SK-N-DZ (cell line): Measurements from ENCODE around the gene TTC7B.

ENCODE experiments used
- DNase-seq: peaks from one replicate; pipeline ENCODE4 v3.0.0-alpha.2; 2015; ENCODE audit warnings: low spot score

Gene TTC7B

DNA sequence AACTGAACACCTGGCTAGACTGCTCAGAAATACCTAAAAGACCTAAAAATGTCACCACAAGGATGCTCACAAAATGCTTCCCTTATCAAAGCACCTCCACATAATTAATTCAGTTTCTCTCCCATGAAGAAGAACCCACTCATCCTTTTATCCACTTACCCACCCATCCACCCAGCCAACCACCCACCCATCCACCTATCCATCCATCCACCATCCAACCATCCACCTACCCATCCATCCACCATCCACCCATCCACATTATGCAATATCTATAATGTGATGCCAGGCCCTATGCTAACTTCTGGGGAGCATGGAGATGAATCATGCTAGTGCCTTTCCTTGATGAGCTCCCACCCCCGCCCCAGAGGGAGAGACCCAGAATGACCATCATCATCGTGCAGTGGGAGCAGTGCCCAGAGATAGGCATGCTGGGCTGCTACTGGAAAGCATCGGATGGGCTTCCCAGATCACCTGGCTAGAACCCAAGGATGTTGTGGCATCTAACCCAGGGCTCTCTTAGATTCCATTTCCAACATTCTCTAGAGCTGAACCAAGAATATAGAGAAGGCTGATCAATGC, 166.6 kb downstream of the TTC7B start:
- no peak for DNase-seq

DNA sequence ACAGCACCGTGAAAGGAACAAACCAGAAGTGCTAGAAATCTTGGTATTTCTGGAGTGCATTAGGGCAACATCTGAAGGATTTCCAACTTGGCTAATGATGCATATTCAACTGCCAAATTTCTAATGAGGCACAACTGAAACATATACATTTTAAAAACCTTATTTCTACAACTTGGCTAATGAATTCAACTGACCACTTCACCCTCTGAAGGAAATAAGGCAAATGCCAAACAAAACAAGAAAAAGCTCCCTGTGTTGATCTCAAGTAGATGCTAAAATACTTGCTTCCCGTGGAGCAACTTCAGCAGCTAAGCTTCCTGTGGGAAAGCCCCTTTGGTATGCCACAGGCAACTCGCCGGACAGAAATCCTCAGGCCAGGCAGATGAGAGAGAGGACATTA, 167.1 kb downstream of the TTC7B start:
- no peak for DNase-seq

DNA sequence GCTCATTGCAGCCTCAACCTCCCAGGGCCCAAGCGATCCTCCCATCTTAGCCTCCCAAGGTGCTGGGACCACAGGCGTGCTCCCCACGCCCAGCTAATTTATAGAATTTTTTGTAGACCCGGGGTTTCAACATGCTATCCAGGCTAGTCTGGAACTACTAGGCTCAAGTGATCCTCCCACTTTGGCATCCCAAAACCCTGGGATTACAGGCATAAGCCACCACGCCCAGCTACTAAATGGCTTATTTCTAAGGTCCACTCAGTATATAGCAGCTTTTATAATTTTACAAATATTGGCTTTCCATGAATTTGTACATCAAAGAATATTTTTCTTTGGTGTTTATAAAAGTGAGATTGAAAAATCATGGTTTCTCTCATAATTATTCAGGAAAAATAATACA, 167.8 kb downstream of the TTC7B start:
- DNase-seq, result no peak

DNA sequence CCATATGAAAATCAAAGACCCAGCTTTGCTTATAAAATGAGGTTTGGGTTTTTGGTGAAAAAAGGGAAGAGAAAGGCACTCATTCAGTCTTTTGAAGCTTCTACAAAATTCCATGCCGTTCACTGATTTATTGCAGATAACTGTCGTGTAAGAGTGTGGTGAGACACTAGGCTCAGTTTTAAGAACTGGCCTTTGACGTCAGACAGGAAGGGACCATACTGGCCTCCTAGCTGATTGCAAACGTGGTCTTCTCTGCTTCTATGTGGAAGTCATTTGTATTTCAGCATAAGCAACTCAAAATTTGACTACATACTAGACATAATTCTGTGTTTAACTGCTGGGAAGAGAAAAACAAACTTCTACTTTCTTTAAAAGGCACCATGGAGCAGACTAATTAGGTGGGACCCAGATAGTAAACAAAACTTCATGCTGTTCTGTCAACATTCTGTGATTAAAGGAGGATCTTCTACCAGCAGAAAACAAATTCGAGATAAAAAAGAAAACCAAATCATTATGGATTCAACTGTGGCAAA, 168.7 kb downstream of the TTC7B start:
- no peak for DNase-seq

DNA sequence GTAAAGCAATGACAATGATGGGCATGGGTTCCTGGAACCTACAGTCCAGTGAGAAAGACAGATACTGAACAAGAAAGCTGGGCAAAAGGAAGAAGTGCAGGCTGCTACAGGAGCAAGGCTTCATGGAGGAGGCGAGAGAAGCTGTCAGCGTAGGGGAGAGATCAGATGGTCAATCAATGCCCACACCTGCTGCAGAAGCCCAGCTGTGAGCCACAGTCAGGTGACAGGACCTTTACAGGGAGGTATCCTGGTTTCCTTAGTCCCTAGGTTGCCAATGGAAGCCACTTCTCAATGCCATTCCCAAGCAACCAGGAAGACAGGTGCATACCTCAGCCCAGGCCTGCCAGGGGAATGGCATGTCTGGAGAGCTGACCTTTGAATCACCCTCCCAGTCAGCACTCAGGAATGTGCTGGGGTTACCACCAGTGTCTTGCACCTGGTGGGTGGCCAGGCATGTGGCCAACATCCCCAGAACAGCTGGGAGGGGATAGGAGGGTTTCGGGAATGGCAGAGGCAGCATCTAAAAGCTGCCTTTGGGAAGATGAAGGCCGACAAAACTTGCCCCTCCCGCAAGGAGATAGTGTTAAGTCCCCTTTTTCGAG, 170.3 kb downstream of the TTC7B start:
- DNase-seq, result no peak

DNA sequence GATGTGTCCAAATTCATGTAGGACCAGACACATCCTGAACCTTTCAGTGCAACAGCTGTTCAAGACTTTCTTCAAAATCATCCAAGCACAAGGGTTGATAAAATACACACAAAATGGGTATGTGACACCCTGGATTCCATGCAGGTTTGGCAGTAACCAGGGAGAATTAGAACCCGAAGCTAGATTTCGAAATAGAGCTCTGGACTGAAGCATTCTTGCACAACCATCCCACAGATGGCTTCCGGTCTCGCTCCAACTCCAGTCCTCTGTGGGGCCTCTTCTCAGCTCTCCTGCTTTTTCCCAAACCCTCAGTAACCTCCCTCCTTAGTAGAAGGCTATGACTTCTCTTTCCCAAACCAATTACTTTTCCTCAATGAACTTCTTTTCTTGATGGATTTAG, 171.3 kb downstream of the TTC7B start:
- no peak for DNase-seq

DNA sequence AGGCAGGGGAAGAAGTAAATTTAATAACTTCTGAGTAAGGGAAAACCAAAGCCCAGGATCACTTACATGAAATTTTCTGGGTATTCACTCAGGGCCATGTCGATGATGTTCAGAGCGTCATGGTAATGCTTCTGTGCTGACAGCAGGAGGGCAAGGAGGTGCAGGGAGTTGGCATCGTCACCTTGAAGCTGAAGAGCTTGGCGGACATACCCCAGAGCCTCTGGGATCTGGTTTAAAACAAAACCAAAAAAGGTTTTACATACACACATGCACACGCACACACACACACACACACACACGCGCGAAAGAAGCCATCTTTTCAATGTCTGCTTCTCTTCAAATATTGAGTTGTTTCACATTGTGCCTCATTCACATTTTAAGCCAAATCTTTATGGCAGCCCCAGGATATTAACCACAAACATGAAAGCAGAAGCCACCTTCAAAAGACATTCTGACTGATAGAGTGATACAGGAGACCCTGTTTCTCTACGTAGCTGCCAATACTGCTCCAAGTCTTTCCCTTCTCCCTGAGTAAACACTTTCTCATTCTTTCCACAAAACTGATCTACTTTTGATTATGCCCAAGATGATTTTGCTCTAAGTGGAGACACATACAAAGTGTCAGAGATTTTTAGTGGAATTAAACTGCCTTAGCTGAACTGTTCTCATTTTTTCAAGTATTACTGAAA, 172.1 kb downstream of the TTC7B start:
- no peak for DNase-seq

DNA sequence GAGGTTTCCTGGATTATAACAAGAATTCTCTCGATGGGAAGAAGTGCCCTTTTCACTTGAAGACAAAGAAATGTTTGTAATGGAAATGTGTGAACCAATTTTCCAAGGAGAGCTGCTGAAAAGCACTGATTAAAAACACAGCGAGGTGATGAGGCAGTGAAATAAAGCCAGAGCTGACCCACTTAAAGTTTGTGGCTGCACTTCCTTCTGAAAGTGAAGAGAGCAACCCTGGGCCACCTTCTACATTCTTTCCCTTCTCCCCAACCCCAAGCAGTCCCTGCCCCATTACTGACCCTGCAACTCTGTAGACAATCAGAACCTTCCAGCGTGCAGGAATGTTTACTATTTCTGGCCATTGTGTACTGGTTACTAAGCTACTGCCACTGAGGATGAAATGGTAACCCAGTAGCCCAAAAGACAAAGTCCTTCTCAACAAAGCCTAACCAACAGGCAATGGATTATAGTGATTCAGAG, 173.9 kb downstream of the TTC7B start:
- no peak for DNase-seq

DNA sequence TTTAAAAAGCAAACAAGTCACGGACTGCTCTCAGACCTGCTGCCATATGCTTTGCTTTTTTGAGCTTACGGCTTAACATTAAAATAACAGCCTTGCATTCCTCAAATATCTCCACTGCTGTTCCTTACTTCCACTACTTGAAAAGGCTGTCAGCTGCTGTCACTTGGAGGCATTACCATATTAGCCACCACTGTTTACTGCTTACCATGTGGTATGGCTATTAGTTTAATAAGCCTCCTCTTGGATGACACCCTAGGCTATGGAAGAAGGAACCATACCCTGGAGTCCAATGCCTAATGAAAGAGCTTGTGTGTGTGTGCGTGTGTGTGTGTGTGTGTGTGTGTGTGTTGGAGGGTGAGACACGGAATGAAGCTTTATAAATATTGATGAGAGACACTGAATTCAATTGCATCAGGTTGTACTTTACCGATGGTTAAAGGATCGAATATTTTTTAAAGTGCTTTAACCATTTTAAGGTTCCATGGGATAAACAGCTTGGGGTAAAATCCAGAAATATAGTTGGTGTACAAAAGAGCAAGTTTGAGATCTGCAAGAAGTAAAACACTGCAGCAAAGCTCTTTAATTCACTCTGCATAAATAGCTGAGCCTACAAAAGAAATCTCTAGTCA, 174.5 kb downstream of the TTC7B start:
- DNase-seq, result no peak

DNA sequence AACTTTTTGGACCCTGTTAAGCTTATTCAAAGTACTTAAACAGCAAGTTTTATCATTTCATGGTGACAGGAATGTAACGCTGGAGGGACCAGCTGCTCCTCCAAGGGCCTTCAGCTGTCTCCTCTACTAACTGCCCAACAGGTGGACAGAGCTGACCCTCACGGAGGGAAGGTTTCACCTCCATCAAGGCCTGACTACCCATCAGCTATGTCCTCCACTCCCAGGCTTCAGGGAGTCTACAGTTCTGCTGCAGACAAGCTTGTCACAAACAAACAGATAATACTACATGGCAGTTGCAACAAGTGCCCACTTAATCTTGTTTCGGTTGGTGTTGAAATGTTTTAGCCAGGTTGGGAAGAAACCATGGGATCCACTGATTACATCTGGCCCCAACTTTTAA, 175.1 kb downstream of the TTC7B start:
- no peak for DNase-seq

DNA sequence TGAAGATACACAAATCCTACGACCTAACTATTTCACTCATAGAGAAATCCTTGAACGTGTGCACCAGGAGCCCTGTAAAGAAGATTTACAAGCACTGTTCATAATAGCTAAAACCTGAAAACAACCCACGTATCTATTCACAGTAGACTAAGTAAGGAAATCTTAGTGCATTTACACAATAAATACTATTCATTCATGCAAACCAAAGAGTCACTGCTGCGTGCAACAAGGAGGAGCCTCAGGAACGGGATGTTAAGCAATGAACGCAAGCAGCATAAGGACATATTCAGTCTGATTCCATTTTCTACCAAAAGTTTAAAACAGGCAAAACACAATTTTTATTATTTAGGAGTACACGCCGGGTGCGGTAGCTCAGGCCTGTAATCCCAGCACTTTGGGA, 176.6 kb downstream of the TTC7B start:
- no peak for DNase-seq

DNA sequence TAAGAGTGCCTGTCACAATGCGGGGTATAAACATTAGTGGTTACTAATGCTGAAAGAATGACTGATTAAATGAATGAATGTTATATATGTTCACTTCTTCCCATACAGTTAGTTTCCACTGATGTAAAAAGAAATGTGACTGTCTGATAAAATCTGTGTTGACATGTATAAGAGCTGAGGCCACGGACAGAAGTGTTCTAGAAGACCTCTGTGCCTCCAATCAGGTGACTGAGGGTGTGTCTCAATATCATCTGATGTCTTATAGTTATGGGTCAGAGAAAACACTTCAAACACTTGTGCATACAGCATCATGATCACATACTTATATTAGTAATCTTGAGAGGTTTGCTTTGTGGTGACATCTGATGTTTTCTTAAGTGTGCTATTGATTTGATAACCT, 183.4 kb downstream of the TTC7B start:
- DNase-seq, result no peak

DNA sequence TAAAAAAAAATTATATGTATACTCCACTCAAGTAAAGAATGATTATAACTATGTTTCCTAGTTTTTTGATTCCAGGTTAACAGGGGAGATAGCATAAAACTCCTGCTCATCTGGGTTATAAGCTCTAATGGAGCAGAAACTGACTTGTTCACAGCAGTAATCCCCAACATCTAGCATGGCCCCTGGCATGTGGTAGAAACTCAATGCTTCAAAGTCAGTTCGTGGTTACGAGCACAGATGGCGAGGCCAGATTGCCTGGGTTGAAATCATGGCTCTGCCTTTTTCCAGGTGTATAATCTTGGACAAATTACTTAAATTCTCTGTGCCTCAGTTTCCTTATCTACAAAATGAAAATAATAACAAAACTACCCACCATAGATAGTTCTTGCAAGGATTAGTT, 183.8 kb downstream of the TTC7B start:
- DNase-seq, result no peak

DNA sequence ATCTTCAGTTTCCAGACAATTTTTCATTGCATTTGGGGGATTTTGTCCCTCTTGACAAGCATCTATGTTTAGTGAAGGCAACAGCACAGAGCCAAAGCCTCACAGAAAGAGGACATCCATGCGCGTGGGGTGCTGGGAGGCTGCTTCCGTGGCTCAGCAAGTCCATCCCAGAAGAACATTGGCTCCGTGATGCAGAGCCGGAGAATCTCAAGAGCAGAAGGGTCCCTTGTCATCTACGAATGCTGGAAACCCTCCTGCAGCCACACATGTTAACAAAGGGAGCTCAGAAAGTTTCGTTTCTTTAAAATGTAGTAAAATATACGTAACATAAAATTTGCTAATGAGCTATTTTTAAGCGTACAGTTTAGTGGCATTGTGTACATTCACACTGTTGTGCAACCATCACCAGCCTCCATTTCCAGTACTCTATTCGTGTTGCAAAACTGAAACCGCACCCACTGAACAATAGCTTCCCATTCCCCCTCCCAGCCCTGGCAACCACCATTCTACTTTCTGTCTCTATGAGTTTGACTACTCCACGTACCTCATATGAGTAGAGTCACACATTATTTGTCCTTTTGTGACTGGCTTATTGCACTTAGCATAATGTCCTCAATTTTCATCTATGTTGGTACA, 185.9 kb downstream of the TTC7B start:
- DNase-seq, result no peak

DNA sequence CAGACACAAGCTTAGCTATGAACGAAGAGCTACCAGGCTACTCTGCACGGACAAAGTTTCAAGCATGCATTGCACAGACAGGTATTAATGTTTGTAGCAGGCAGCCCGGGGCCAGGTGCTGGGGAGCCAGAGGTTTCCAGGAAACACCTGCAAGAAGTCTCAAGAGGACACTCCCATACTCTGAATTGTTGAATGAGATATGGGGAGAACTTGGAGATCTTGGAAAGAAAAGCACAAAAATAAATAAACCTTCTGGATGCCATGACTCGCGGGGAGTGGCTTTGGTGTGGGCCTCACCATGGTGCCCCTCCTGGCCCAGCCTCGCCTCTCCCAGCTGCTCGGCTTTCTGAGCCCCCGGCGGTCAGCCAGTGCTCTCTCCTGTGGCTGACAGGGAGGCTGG, 186.8 kb downstream of the TTC7B start:
- DNase-seq, result no peak

DNA sequence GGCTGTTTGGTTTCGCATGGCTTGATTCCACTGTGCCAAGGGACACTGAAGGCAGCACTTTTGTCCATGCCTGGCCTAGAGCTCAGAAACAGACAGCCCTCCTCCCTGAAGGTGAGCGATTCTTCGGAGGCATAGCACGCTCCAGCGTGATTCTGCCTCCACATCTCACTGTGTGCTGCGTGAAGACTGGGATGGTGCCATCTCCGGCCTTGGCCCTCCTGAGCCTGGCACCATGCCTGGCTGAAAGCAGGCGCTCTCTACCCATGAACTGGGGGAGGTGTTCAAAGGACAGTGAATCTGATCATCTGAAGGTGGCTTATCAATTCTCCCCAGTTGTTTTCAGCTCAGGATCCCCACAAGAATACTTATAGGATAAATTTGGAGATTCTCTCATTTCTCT, 187.4 kb downstream of the TTC7B start:
- no peak for DNase-seq

DNA sequence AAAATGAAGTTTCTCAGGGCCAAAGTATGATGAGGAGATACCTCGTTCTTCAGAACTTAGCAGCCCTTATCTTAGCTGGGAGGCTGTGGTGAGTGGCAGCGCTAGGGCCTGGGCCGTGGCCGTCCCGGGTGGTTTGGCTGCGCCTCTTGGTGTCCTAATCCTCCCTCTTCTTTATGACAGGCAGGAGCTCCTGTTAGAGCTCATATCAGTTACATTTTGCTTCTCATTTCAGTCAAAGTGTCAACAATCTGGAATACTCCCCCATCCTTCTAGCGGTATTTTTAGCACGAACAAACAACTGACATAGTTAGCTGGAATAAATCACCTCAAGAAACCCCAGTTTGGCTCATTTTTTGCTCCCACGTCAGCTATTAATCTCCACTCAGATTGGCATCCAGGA, 188.8 kb downstream of the TTC7B start:
- DNase-seq, result no peak

DNA sequence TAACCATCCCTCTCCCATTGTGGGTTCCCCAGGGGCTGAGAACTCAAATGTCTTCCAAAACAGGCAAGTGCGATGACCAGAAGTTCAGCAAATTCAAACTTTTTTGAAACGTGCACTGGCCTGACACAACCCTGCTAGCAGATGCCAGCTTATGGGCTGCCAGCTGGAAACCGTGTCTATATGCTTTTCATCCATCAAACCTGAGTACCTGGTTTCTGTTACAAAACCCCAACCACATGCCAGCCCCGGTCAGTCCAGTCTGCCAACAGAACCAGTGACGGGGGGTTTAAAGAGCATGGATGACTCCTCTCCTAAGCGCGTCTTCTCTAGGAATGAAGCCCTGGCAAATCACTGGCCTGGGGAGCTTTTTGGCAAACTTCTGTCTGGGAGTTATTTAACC, 189.7 kb downstream of the TTC7B start:
- no peak for DNase-seq

DNA sequence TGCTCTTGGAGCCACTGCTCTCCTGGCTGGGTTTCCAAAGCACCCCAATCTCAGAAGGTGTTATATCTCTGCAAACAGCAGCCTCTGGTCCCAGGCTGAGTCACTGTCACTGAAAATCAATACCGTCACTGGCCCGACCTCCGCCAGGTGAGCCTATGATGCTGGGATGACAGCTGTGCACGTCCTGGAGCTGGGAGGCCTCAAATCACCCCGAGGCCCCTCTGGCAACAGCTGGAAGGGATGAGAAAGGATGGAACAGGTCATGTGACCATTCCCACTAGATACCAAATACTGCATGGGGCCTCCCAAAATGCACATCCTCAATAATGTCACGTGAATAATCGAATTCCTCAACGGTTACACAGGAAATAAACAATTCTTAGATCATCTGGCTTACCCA, 190.8 kb downstream of the TTC7B start:
- DNase-seq, result no peak

DNA sequence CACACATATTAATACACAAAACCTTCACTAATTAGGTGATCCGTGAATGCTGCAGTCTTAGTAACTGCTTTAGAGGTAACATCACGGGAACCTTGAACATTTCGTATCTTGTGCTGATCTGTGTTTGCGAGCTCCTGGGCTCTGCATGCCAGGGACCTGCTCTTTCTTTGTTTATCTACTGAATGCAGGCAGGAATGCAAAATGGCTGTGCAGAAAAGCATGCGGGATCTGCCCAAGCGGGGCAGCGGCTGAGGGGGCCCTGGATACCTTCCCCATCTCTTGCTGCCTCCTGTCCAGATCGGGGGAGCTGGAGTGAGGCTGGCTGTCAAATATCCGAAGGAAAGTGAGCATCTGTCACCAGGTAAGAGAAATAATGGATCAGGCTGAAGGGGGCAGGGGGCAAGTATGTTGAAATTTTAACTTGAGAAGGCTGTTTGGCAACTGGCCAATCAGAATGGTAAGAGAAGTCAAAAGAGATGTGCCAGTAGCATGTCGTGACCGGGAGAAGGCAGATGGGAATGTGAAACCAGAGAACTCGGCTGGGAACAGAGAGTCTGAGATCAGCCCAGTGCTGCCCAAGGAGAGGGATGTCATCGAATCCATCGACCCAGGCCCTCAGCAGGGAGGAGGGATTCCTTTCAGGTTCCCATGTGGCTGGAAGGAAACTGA, 191.4 kb downstream of the TTC7B start:
- no peak for DNase-seq

DNA sequence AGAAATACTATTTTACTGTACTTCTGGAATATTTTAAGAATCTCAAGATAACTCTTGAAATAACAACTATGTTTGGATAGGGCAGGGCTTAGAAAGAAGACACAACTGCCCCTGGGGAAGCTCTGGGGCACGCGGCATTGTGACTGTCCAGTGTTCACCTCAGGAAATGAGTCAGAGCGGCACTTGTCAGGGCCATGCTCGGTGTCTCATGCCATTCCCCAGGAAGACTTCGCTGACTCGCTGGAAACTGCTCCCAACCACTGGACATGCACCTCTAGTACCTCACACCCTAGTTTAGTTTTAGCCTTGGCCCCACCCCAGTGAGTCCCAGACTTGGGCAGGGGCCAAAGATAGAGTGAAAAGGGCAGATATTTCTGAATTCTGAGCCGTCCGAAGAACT, 192.0 kb downstream of the TTC7B start:
- no peak for DNase-seq

DNA sequence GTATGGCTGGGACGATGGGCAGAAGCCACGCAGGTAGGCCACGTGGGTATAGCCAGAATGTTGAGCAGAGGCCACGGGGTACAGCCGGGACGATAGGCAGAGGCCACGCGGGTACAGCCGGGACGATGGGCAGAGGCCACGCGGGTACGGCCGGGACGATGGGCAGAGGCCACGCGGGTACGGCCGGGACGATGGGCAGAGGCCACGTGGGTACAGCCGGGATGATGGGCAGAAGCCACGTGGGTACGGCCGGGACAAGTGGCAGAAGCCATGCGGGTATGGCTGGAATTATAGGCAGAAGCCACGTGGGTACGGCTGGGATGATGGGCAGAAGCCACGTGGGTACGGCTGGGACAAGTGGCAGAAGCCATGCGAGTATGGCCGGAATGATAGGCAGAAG, 195.0 kb downstream of the TTC7B start:
- DNase-seq, result no peak
